ENCODE results near the gene WRNIP1.

The WRNIP1 gene

DNA sequence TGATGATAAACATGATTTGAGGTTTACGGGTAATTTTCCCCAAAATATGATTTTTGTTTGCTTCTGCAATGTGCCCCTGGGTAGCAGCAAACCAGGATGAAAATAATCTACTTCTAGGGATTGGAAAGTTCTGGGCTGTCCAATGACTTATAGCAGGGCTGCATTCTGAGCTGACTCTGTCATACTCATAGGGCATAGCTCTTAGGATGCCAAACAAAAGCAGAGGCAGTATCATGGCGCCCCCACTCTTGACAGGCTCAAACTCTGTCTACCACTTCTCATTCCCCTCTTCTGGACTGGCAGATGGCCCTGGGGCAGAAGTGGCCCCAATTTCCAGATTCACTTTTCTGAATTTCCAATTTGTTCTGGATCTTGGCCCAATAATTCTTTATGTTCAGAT lies 66.2 kb downstream of the WRNIP1 start:
- Histone ChIP-seq H3K9me3 (ENCODE audit: severe bottlenecking) (no peaks in the 10 kb centered on the region), H3K27ac (no peak overlapping the region), H3K36me3 (peaks cover 21% of the 10 kb centered on the region), H3K4me3 (ENCODE audit: low read depth, low read length) (no peak overlapping the region), H3K27me3 (ENCODE audit: insufficient read depth, low read depth, severe bottlenecking) (no peaks in the 10 kb centered on the region)
- TF ChIP-seq, protein P1, sequence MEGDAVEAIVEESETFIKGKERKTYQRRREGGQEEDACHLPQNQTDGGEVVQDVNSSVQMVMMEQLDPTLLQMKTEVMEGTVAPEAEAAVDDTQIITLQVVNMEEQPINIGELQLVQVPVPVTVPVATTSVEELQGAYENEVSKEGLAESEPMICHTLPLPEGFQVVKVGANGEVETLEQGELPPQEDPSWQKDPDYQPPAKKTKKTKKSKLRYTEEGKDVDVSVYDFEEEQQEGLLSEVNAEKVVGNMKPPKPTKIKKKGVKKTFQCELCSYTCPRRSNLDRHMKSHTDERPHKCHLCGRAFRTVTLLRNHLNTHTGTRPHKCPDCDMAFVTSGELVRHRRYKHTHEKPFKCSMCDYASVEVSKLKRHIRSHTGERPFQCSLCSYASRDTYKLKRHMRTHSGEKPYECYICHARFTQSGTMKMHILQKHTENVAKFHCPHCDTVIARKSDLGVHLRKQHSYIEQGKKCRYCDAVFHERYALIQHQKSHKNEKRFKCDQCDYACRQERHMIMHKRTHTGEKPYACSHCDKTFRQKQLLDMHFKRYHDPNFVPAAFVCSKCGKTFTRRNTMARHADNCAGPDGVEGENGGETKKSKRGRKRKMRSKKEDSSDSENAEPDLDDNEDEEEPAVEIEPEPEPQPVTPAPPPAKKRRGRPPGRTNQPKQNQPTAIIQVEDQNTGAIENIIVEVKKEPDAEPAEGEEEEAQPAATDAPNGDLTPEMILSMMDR (IDR thresholded peaks at IDR 0.05; ENCODE audit: low read depth, low read length), result no peak
- DNase-seq, result no peak

DNA sequence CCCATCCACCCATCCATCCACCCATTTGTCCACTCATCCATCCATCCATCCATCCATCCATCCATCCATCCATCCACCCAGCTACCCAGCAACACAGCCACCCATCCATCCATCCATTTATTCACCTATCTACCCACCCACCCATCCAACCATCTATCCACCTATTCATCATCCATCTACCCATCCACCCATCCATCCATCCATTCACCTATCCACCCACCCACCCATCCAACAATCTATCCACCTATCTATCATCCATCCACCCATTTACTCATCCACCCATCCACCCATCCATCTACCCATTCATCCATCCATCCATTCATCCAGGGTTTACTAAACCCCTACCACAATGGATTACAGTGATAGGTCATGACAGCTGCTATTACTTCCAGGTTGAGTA lies 69.1 kb downstream of the WRNIP1 start:
- TF ChIP-seq, protein P1 (IDR thresholded peaks at IDR 0.05; ENCODE audit: low read depth, low read length), result no peak
- no peak overlapping the region for H3K27ac ChIP-seq
- no peaks in the 10 kb centered on the region for H3K27me3 ChIP-seq (ENCODE audit: insufficient read depth, low read depth, severe bottlenecking)
- H3K9me3 ChIP-seq (ENCODE audit: severe bottlenecking), result no peaks in the 10 kb centered on the region
- DNase-seq, result no peak
- H3K4me3 ChIP-seq (ENCODE audit: low read depth, low read length), result no peak overlapping the region
- peaks cover 39% of the 10 kb centered on the region for H3K36me3 ChIP-seq

Data from WERI-Rb-1 (cell line).